HepG2 (cell line): ENCODE measurements around the gene CXCL17. TPM values are rescaled to one million over a fixed set of nuclear protein-coding genes. Genes with fewer than 3 reads are reported as not detected.

Experiments used
- ATRX ChIP-seq: sonication (generic); formaldehyde crosslinking; IDR thresholded peaks from 2 replicates; pipeline ENCODE4 v1.4.0; 2020; ENCODE audit warnings: missing genetic modification reagents, borderline replicate concordance
- HHEX ChIP-seq: IDR thresholded peaks from 2 replicates; pipeline ENCODE4 v1.6.1; 2016; ENCODE audit warnings: control low read depth
- ISL2 ChIP-seq: sonication (generic); formaldehyde crosslinking; IDR thresholded peaks from 2 replicates; pipeline ENCODE4 v1.5.0; 2020; ENCODE audit warnings: missing genetic modification reagents
- KLF12 ChIP-seq: sonication (generic); formaldehyde crosslinking; IDR thresholded peaks from 2 replicates; pipeline ENCODE4 v1.4.0; 2020; ENCODE audit warnings: missing genetic modification reagents, borderline replicate concordance
- U2AF1 ChIP-seq: fragments of 200-400 bp; formaldehyde crosslinking; optimal IDR thresholded peaks from 2 replicates; pipeline ENCODE3; 2017; ENCODE audit warnings: mild to moderate bottlenecking, low read depth, low read length
- ZNF605 ChIP-seq: sonication (generic); formaldehyde crosslinking; IDR thresholded peaks from 2 replicates; pipeline ENCODE4 v1.8.0; 2022; ENCODE audit warnings: mild to moderate bottlenecking, missing genetic modification reagents
- polyA plus RNA-seq, 8 experiments: library from polyadenylated mRNA; depleted of rRNA in 3 of 8; stranded (reverse) in 7 of 8; unstranded in 1 of 8; fragments of >200 nt; fragmentation: Illumina TruSeq in 4 of 8; extraction: Trizol in 4 of 8; gene quantifications; 2 replicates each; pipeline versions ENCODE4 v1.2.1 to v1.2.3, GENCODE V29; 2011 to 2016; ENCODE audit warnings: low read depth in 4 of 8, missing spikeins in 1 of 8, mixed read lengths in 1 of 8; ENCODE audit not compliant: insufficient read depth in 1 of 8
- total RNA-seq, 5 experiments: library from RNA; depleted of rRNA; stranded (reverse); fragments of >200 nt; fragmentation: Illumina TruSeq; extraction: Trizol; gene quantifications; 2 replicates each; pipeline ENCODE4 v1.2.3, GENCODE V29; 2016; ENCODE audit warnings: low read depth in 1 of 5
- TF ChIP-seq, protein P1 (sequence below): fragments of 450-650 bp; IDR thresholded peaks from 2 replicates; pipeline ENCODE4 v1.6.1; 2017; ENCODE audit warnings: mild to moderate bottlenecking
- TF ChIP-seq, protein P2 (sequence below): sonication (generic); formaldehyde crosslinking; IDR thresholded peaks from 2 replicates; pipeline ENCODE4 v1.4.0; 2020; ENCODE audit warnings: missing genetic modification reagents; ENCODE audit errors: not compliant biosample characterization
- TF ChIP-seq, protein P3 (sequence below): fragments of 450-650 bp; IDR thresholded peaks from 2 replicates; pipeline ENCODE4 v1.6.1; 2017
- TF ChIP-seq, protein P4 (sequence below): sonication (generic); formaldehyde crosslinking; IDR thresholded peaks from 2 replicates; pipeline ENCODE4 v1.5.1; 2020; ENCODE audit warnings: missing genetic modification reagents, mild to moderate bottlenecking, borderline replicate concordance
- TF ChIP-seq, protein P5 (sequence below): sonication (generic); formaldehyde crosslinking; IDR thresholded peaks from 2 replicates; pipeline ENCODE4 v1.9.0; 2022; ENCODE audit warnings: low read depth, missing genetic modification reagents

Gene CXCL17
- total and polyA plus RNA-seq, 2 of the 13 experiments (the other 11 are each of a cell fraction or from before 2014, with no cell fraction given): 0.12 TPM; not detected in 1

DNA sequence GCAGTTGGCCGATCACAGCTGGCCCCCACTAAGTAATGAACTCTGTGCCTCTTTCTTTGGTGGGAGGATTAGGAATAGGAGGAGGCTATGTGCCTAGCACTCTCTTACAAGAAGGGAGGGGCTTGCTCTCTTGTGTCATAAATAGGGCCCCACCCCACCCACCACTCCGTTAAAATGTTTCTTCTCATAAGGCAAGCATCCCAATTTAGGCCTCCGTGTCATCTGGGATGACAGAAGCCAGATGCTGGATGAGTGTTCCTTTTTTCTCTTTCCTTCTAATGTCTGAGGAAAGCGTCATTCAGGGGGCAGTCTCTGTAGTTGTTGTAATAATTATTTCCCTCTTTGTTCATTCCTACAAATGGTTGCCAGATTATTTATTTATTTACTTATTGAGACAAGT lies 15.4 kb downstream of the CXCL17 start, which contains the start of gene LIPE (continued):
- TF ChIP-seq, protein P1, sequence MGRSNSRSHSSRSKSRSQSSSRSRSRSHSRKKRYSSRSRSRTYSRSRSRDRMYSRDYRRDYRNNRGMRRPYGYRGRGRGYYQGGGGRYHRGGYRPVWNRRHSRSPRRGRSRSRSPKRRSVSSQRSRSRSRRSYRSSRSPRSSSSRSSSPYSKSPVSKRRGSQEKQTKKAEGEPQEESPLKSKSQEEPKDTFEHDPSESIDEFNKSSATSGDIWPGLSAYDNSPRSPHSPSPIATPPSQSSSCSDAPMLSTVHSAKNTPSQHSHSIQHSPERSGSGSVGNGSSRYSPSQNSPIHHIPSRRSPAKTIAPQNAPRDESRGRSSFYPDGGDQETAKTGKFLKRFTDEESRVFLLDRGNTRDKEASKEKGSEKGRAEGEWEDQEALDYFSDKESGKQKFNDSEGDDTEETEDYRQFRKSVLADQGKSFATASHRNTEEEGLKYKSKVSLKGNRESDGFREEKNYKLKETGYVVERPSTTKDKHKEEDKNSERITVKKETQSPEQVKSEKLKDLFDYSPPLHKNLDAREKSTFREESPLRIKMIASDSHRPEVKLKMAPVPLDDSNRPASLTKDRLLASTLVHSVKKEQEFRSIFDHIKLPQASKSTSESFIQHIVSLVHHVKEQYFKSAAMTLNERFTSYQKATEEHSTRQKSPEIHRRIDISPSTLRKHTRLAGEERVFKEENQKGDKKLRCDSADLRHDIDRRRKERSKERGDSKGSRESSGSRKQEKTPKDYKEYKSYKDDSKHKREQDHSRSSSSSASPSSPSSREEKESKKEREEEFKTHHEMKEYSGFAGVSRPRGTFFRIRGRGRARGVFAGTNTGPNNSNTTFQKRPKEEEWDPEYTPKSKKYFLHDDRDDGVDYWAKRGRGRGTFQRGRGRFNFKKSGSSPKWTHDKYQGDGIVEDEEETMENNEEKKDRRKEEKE: no peak
- TF ChIP-seq ISL2 (CRISPR knock-in tag) (no peak), U2AF1 (no peak), HHEX (CRISPR knock-in tag) (no peak), ZNF605 (CRISPR knock-in tag) (no peak), ATRX (CRISPR knock-in tag) (no peak), KLF12 (CRISPR knock-in tag) (no peak)
- TF ChIP-seq, protein P2, sequence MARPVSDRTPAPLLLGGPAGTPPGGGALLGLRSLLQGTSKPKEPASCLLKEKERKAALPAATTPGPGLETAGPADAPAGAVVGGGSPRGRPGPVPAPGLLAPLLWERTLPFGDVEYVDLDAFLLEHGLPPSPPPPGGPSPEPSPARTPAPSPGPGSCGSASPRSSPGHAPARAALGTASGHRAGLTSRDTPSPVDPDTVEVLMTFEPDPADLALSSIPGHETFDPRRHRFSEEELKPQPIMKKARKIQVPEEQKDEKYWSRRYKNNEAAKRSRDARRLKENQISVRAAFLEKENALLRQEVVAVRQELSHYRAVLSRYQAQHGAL: no peak
- TF ChIP-seq, protein P3, sequence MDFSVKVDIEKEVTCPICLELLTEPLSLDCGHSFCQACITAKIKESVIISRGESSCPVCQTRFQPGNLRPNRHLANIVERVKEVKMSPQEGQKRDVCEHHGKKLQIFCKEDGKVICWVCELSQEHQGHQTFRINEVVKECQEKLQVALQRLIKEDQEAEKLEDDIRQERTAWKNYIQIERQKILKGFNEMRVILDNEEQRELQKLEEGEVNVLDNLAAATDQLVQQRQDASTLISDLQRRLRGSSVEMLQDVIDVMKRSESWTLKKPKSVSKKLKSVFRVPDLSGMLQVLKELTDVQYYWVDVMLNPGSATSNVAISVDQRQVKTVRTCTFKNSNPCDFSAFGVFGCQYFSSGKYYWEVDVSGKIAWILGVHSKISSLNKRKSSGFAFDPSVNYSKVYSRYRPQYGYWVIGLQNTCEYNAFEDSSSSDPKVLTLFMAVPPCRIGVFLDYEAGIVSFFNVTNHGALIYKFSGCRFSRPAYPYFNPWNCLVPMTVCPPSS: no peak
- TF ChIP-seq, protein P4, sequence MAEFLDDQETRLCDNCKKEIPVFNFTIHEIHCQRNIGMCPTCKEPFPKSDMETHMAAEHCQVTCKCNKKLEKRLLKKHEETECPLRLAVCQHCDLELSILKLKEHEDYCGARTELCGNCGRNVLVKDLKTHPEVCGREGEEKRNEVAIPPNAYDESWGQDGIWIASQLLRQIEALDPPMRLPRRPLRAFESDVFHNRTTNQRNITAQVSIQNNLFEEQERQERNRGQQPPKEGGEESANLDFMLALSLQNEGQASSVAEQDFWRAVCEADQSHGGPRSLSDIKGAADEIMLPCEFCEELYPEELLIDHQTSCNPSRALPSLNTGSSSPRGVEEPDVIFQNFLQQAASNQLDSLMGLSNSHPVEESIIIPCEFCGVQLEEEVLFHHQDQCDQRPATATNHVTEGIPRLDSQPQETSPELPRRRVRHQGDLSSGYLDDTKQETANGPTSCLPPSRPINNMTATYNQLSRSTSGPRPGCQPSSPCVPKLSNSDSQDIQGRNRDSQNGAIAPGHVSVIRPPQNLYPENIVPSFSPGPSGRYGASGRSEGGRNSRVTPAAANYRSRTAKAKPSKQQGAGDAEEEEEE (CRISPR knock-in tag): no peak
- TF ChIP-seq, protein P5, sequence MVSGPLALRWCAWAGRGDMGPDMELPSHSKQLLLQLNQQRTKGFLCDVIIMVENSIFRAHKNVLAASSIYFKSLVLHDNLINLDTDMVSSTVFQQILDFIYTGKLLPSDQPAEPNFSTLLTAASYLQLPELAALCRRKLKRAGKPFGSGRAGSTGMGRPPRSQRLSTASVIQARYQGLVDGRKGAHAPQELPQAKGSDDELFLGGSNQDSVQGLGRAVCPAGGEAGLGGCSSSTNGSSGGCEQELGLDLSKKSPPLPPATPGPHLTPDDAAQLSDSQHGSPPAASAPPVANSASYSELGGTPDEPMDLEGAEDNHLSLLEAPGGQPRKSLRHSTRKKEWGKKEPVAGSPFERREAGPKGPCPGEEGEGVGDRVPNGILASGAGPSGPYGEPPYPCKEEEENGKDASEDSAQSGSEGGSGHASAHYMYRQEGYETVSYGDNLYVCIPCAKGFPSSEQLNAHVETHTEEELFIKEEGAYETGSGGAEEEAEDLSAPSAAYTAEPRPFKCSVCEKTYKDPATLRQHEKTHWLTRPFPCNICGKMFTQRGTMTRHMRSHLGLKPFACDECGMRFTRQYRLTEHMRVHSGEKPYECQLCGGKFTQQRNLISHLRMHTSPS (CRISPR knock-in tag): no peak
